Activated naive CD4-positive, alpha-beta T cell treated with anti-CD3 and anti-CD28 coated beads, Interleukin-2, amount 50 U/mL, for 24 hours (primary cell): ENCODE results near the gene CSH1.
"Not testable (repeated sequence)": the region's sequence is repeated elsewhere in the genome, so short reads cannot be mapped to it uniquely, and the experiment has no call there.

Experiments used
- H3K27ac Mint-ChIP-seq: one replicate; pipeline ENCODE4 v1.8.0; 2021; ENCODE audit warnings: mild to moderate bottlenecking, mixed read lengths
- H3K27me3 Mint-ChIP-seq: one replicate; pipeline ENCODE4 v1.8.0; 2021; ENCODE audit warnings: mixed read lengths
- H3K36me3 Mint-ChIP-seq: one replicate; pipeline ENCODE4 v1.8.0; 2021; ENCODE audit warnings: mixed read lengths
- H3K4me1 Mint-ChIP-seq: one replicate; pipeline ENCODE4 v1.8.0; 2021; ENCODE audit warnings: mixed read lengths
- H3K4me3 Mint-ChIP-seq: one replicate; pipeline ENCODE4 v1.8.0; 2021; ENCODE audit warnings: mild to moderate bottlenecking, mixed read lengths
- H3K9me3 Mint-ChIP-seq: one replicate; pipeline ENCODE4 v1.8.0; 2021; ENCODE audit warnings: mixed read lengths

The CSH1 gene

GRCh38 chr17:63932721-63933120, 36.3 kb upstream of the CSH1 start:
- H3K36me3 Mint-ChIP-seq: peaks cover 1% of the 10 kb centered on the region
- H3K4me1 Mint-ChIP-seq: peaks cover 25% of the 10 kb centered on the region
- peak overlapping the region; percentile 96 for H3K27ac Mint-ChIP-seq
- peak overlapping the region; percentile 94 for H3K4me3 Mint-ChIP-seq
- H3K27me3 Mint-ChIP-seq: no peaks in the 10 kb centered on the region
- H3K9me3 Mint-ChIP-seq: no peaks in the 10 kb centered on the region

DNA sequence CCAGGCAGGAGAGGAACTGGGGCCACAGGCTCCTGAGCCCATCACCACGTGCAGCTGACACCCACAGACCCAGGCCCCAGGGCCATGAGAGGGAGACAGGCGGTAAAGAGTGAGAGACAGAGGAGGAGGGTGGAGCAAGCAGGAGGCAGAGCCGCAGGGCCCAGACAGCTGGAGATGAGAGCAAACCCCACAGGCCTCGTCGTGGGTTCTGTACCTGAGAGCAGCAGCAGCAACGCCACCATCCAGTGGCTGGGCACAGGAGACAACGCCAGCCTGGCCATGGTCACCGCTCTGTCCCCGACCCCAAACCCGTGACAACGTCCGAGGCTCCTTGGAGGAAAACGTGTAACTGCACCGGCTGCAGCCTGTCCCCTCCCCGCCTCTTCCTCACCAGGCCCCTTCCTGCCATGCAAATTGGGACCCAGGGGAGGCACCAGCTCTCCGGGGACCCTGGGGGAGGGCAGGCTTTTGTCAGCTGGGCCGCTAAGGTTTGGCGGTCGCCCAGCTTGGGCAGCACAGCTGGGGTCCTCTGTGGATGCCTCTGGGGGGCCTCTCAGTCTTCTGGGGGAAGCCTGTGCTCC, 35.7 kb upstream of the CSH1 start, which contains the start of gene CD79B:
Gene CD79B (minus strand): TSS at position 351 of the 581 bp plus-strand sequence. CDS start 70 bp downstream, at position 281.
- peaks cover 25% of the 10 kb centered on the region for H3K4me1 Mint-ChIP-seq
- H3K36me3 Mint-ChIP-seq: peaks cover 1% of the 10 kb centered on the region
- H3K27ac Mint-ChIP-seq: peak within 1 kb of the TSS; percentile 96

GRCh38 chr17:63930951-63931575, 34.7 kb upstream of the CSH1 start:
- Mint-ChIP-seq H3K27ac (no peak overlapping the region), H3K9me3 (no peaks in the 10 kb centered on the region), H3K4me1 (peaks cover 25% of the 10 kb centered on the region), H3K36me3 (peaks cover 1% of the 10 kb centered on the region), H3K4me3 (peak overlapping the region; percentile 94), H3K27me3 (no peaks in the 10 kb centered on the region)

More for the DNA sequence above, 35.7 kb upstream of the CSH1 start, which contains the start of gene CD79B:
- no peaks in the 10 kb centered on the region for H3K9me3 Mint-ChIP-seq
- peak within 1 kb of the TSS; percentile 94 for H3K4me3 Mint-ChIP-seq
- no peaks in the 10 kb centered on the region for H3K27me3 Mint-ChIP-seq

GRCh38 chr17:63929860-63930766, 33.7 kb upstream of the CSH1 start:
- Mint-ChIP-seq H3K27me3 (no peaks in the 10 kb centered on the region), H3K36me3 (peaks cover 1% of the 10 kb centered on the region), H3K9me3 (no peaks in the 10 kb centered on the region), H3K4me3 (no peak overlapping the region), H3K4me1 (peaks cover 25% of the 10 kb centered on the region), H3K27ac (no peak overlapping the region)

DNA sequence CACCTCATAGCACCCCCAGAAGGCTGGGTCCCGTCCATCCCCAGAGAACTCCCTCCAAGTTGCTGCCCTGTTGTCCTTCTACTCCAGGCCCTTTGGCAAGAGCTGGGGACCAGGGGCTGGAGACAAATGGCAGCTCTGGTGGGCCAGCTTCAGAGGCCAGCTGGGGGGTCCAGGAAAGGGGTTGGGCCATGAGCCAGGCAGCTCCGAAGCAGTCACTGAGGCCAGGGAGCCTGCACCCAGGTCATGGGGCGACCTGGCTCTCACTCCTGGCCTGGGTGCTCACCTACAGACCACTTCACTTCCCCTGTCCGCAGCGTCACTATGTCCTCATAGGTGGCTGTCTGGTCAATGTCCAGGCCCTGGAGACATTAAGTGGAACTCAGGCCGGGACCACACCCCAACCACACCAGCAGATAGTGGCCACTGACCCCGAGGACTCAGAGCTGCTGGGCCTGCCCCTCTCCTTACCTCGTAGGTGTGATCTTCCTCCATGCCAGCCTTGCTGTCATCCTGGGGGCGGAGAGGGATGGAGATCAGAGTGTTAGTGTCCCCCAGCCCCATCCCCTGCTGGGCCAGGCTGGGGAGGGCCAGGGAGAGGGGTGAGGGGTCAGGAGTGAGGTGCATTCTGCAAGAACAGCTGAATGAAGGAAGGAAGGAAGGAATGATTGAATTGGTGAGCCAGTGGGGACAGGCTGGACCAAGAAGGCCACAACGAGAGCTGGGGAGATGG, 32.8 kb upstream of the CSH1 start:
- H3K4me1 Mint-ChIP-seq: peaks cover 25% of the 10 kb centered on the region
- H3K4me3 Mint-ChIP-seq: no peak overlapping the region
- no peak overlapping the region for H3K27ac Mint-ChIP-seq
- H3K9me3 Mint-ChIP-seq: no peaks in the 10 kb centered on the region
- peaks cover 1% of the 10 kb centered on the region for H3K36me3 Mint-ChIP-seq
- H3K27me3 Mint-ChIP-seq: no peaks in the 10 kb centered on the region

GRCh38 chr17:63928172-63928666, 31.8 kb upstream of the CSH1 start:
- Mint-ChIP-seq H3K27me3 (no peaks in the 10 kb centered on the region), H3K4me1 (peaks cover 25% of the 10 kb centered on the region), H3K9me3 (no peaks in the 10 kb centered on the region), H3K36me3 (peaks cover 1% of the 10 kb centered on the region), H3K27ac (no peak overlapping the region), H3K4me3 (no peak overlapping the region)

- no peak overlapping the region for H3K27ac Mint-ChIP-seq
- peaks cover 1% of the 10 kb centered on the region for H3K36me3 Mint-ChIP-seq
- H3K9me3 Mint-ChIP-seq: no peaks in the 10 kb centered on the region
- H3K4me1 Mint-ChIP-seq: peaks cover 20% of the 10 kb centered on the region
- no peaks in the 10 kb centered on the region for H3K27me3 Mint-ChIP-seq
- no peak overlapping the region for H3K4me3 Mint-ChIP-seq
Observed at GRCh38 chr17:63927464-63928171, 31.2 kb upstream of the CSH1 start.

- Mint-ChIP-seq H3K9me3 (no peaks in the 10 kb centered on the region), H3K36me3 (peaks cover 1% of the 10 kb centered on the region), H3K4me3 (no peak overlapping the region), H3K27ac (no peak overlapping the region), H3K27me3 (no peaks in the 10 kb centered on the region), H3K4me1 (peaks cover 7% of the 10 kb centered on the region)
Observed at GRCh38 chr17:63926164-63926563, 29.8 kb upstream of the CSH1 start.

- no peaks in the 10 kb centered on the region for H3K27me3 Mint-ChIP-seq
- H3K9me3 Mint-ChIP-seq: no peaks in the 10 kb centered on the region
- H3K36me3 Mint-ChIP-seq: peaks cover 1% of the 10 kb centered on the region
- no peak overlapping the region for H3K4me3 Mint-ChIP-seq
- H3K27ac Mint-ChIP-seq: no peak overlapping the region
- peaks cover 1% of the 10 kb centered on the region for H3K4me1 Mint-ChIP-seq
Observed at GRCh38 chr17:63925615-63926014, 29.2 kb upstream of the CSH1 start.

DNA sequence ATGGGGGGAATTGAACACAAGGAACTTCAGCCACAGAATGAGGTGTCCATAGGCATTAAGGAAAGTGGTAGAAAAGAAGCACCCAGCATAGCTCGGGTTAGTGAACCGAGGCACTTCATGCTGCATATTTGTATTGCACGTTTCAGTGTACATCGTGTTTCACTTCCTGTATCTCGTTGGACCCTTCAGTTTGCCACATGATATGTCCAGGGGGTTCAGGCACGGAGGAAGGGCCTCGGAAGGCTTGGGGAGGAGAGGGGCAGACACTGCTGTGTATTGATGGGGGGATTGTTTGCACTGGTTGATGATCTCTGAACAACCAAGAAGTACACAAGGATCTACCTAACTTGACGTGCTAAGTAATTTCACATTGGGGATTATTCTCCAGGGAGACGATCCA, 26.0 kb upstream of the CSH1 start:
- not testable (repeated sequence) for H3K4me1 Mint-ChIP-seq, H3K4me3 Mint-ChIP-seq

DNA sequence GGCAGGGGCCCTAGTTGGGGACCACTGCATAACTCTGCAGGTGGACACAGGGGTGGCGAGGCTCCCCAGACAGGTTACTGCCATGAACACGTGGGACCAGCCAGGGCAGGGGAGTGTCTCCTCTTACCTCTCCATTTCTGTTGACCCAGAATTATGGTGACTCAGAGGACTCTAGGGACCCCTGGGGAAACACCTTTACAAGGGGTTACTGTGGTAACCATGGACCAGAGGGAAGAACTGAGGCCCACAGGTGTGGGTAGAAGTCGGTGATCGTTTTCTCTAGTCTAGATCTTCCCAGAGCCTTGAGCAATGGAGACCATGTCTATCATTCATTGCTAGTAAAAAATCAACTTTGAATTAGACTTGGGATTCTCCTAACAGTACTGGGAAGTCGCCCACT, 24.4 kb upstream of the CSH1 start:
- H3K36me3 Mint-ChIP-seq, H3K4me1 Mint-ChIP-seq, H3K27me3 Mint-ChIP-seq, H3K4me3 Mint-ChIP-seq, H3K27ac Mint-ChIP-seq, H3K9me3 Mint-ChIP-seq: not testable (repeated sequence)

More for the DNA sequence above, 26.0 kb upstream of the CSH1 start:
- H3K9me3 Mint-ChIP-seq, H3K36me3 Mint-ChIP-seq, H3K27ac Mint-ChIP-seq, H3K27me3 Mint-ChIP-seq: not testable (repeated sequence)

- H3K27ac Mint-ChIP-seq, H3K4me3 Mint-ChIP-seq, H3K9me3 Mint-ChIP-seq, H3K27me3 Mint-ChIP-seq, H3K4me1 Mint-ChIP-seq, H3K36me3 Mint-ChIP-seq: not testable (repeated sequence)
Observed at GRCh38 chr17:63920050-63920449, 23.7 kb upstream of the CSH1 start.

- no peak overlapping the region for H3K4me3 Mint-ChIP-seq
- no peaks in the 10 kb centered on the region for H3K36me3 Mint-ChIP-seq
- H3K9me3 Mint-ChIP-seq: no peaks in the 10 kb centered on the region
- H3K27ac Mint-ChIP-seq: peak overlapping the region; percentile 73
- peaks cover 5% of the 10 kb centered on the region for H3K4me1 Mint-ChIP-seq
- H3K27me3 Mint-ChIP-seq: no peaks in the 10 kb centered on the region
Observed at GRCh38 chr17:63919311-63919723, 22.9 kb upstream of the CSH1 start.

DNA sequence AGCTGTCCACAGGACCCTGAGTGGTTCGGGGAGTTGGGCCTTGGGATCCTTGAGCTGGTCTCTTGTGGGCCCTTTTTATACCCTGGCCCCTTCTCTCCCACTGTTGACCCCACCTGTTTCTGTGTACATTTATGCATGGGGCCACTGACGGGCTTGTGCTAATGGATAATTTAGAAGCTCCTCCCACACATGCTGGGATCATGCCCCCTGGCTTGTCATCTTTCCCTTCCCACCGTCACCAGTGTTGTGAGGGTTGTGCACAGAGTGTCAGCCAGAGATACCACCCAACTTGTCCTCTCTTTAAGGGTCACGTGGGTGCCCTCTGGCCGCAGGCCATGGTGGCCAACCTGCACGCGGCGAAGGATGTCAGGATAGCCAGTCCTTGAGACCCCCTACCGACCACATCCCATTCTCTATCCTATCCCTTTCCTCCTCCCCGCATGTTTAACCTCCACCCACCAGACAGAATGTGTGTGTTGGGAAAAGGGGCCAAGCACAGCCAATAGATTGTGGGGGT, 22.5 kb upstream of the CSH1 start, which contains the start of gene GH1:
Gene GH1 (minus strand): TSS at position 51 of the 517 bp plus-strand sequence. CDS start 63 bp downstream, outside the sequence.
- not testable (repeated sequence) for H3K36me3 Mint-ChIP-seq, H3K9me3 Mint-ChIP-seq, H3K4me1 Mint-ChIP-seq, H3K27me3 Mint-ChIP-seq, H3K4me3 Mint-ChIP-seq
- H3K27ac Mint-ChIP-seq: peak within 1 kb of the TSS; percentile 73
